HEK293T (cell line): ENCODE results near the gene ZNF580.

Source experiments
- ARNT ChIP-seq: fragments of 450-650 bp; IDR thresholded peaks from 2 replicates; pipeline ENCODE4 v1.6.1; 2017; ENCODE audit warnings: mild to moderate bottlenecking
- BHLHE40 ChIP-seq: fragments of 450-650 bp; IDR thresholded peaks from 2 replicates; pipeline ENCODE4 v1.6.1; 2016; ENCODE audit warnings: mild to moderate bottlenecking, moderate library complexity, borderline replicate concordance
- CTBP1 ChIP-seq: fragments of 450-650 bp; IDR thresholded peaks from 2 replicates; pipeline ENCODE4 v1.6.1; 2016; ENCODE audit warnings: borderline replicate concordance
- ELF4 ChIP-seq: fragments of 450-650 bp; IDR thresholded peaks from 2 replicates; pipeline ENCODE4 v1.6.1; 2017; ENCODE audit warnings: antibody characterized with exemption
- FOXA1 ChIP-seq: fragments of 450-650 bp; IDR thresholded peaks from 2 replicates; pipeline ENCODE4 v1.6.1; 2016; ENCODE audit warnings: mild to moderate bottlenecking
- FOXK2 ChIP-seq: fragments of 450-650 bp; IDR thresholded peaks from 2 replicates; pipeline ENCODE4 v1.6.1; 2016; ENCODE audit warnings: mild to moderate bottlenecking
- FOXM1 ChIP-seq: fragments of 450-650 bp; IDR thresholded peaks from 2 replicates; pipeline ENCODE4 v1.6.1; 2017; ENCODE audit warnings: mild to moderate bottlenecking, borderline replicate concordance
- LEF1 ChIP-seq: fragments of 450-650 bp; IDR thresholded peaks from 2 replicates; pipeline ENCODE4 v1.6.1; 2017; ENCODE audit warnings: mild to moderate bottlenecking, borderline replicate concordance
- SP1 ChIP-seq: fragments of 450-650 bp; IDR thresholded peaks from 2 replicates; pipeline ENCODE4 v1.6.1; 2017
- TARDBP ChIP-seq: fragments of 450-650 bp; IDR thresholded peaks from 2 replicates; pipeline ENCODE4 v1.6.1; 2016
- ZNF384 ChIP-seq: fragments of 450-650 bp; IDR thresholded peaks from 2 replicates; pipeline ENCODE4 v1.6.1; 2016
- TF ChIP-seq, protein P1 (sequence below): fragments of 450-650 bp; IDR thresholded peaks from 2 replicates; pipeline ENCODE4 v1.6.1; 2016

DNA sequence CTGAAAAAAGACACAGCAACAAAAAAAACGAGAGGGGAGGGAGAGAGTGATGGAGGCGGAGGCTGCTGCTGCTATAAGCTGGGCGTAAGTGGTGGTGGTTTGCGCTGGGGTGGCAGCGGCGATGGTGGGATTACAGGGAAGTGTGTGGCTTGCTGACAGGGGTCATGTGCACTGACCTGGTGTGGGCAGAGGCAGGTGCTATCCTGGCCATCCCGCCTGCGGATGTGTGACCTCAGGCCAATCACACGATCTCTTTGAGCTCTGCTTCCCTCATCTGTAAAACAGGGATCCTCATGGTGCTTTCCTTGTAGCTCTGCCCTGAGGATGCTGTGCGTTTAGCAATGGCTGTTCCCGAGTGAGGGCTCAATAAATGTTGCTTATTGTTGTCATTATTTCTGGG lies 3.3 kb upstream of the ZNF580 start:
- TF ChIP-seq ELF4 (no peak), SP1 (no peak), ZNF384 (no peak), FOXM1 (no peak), CTBP1 (no peak), FOXK2 (no peak), LEF1 (no peak), TARDBP (no peak), BHLHE40 (no peak), ARNT (no peak), FOXA1 (no peak)
- TF ChIP-seq, protein P1, sequence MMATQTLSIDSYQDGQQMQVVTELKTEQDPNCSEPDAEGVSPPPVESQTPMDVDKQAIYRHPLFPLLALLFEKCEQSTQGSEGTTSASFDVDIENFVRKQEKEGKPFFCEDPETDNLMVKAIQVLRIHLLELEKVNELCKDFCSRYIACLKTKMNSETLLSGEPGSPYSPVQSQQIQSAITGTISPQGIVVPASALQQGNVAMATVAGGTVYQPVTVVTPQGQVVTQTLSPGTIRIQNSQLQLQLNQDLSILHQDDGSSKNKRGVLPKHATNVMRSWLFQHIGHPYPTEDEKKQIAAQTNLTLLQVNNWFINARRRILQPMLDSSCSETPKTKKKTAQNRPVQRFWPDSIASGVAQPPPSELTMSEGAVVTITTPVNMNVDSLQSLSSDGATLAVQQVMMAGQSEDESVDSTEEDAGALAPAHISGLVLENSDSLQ: no peak
